ENCODE results near the gene IGF2BP2. TPM values are rescaled to one million over a fixed set of nuclear protein-coding genes. Genes with fewer than 3 reads are reported as not detected.

Gene IGF2BP2
- total and polyA plus RNA-seq, 3 donors from 2014 or later = 18.9 to 29.1 (median 19.4) TPM

DNA sequence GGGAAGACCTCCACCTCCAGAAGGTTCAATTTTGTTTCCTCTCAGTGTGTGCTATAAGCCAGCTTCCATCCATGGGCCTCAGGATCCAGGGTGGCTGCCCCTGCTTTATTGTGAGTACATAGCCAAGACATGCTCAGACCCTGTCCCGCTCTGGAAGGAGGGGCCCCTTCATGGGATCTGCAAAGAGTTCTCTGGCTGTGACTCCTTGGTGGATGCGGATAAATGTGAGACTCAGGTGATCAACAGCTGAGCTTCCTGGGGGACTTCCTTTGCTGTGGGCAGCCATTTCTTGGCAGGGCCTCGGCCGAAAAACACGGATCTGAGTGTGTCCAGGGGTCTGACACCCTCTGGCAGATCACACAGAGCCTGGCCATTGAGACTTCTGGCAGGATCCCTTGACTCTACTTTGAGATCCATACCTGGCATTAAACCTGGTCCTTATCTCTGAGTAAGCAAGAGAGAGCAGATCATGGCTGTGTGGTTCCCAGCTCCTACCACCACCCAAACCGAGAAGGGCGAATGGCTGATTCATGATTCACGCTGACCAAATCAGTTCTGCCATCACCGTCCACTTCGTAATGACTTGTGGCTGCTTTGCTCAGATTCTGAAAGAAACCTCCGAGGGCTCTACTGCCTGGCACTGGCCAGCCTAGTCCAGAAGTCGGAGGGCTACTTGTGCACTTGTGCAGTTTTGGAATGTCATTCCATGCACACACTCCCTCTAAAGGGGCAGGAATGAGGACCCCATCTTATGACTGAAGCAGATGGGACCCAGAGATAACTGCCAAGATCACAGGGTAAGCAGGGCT is 170.7 kb downstream of the IGF2BP2 start:
- no peaks in the 10 kb centered on the region for H3K9me3 ChIP-seq
- no peak for TF ChIP-seq POLR2A (IDR thresholded peaks at IDR 0.05)
- TF ChIP-seq, protein P1, sequence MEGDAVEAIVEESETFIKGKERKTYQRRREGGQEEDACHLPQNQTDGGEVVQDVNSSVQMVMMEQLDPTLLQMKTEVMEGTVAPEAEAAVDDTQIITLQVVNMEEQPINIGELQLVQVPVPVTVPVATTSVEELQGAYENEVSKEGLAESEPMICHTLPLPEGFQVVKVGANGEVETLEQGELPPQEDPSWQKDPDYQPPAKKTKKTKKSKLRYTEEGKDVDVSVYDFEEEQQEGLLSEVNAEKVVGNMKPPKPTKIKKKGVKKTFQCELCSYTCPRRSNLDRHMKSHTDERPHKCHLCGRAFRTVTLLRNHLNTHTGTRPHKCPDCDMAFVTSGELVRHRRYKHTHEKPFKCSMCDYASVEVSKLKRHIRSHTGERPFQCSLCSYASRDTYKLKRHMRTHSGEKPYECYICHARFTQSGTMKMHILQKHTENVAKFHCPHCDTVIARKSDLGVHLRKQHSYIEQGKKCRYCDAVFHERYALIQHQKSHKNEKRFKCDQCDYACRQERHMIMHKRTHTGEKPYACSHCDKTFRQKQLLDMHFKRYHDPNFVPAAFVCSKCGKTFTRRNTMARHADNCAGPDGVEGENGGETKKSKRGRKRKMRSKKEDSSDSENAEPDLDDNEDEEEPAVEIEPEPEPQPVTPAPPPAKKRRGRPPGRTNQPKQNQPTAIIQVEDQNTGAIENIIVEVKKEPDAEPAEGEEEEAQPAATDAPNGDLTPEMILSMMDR (IDR thresholded peaks at IDR 0.05) = no peak
- intact Hi-C loops (cut with DNase I; ENCODE audit: low total_unique reads) = no loop called here
- WGBS, 2 donors = 92 to 96% methylated on average over 7 to 12 of the region's 12 CpGs
- no peaks in the 10 kb centered on the region for H3K27me3 ChIP-seq
- no peaks in the 10 kb centered on the region for H3K36me3 ChIP-seq (ENCODE audit: low read depth, missing control alignments)
- no peak for DNase-seq
- H3K4me3 ChIP-seq = no peak overlapping the region
- peaks cover 17% of the 10 kb centered on the region for H3K4me1 ChIP-seq
- no peak overlapping the region for H3K27ac ChIP-seq

DNA sequence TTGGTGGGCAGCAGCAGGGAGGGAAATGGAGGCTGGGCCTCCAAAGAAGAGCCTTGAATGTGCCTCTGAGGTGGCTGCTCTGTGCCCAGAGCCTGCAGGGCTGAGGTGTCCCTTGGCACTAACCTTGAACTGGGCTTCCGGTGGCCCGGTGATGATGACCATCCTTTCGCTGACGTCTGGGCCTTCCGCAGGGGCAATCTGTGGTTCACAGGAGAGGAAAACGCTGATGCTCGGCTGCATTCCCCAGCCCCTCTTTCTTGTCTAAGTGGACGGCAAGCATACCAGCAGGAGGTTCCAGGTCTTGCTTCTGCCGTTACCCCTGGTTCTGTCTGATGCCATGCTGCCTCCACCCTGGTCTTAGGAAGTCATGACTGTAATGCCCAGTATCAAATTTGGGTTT is 172.9 kb downstream of the IGF2BP2 start:
- intact Hi-C loops (cut with DNase I; ENCODE audit: low total_unique reads) = no loop called here
- H3K4me3 ChIP-seq = no peak overlapping the region
- peaks cover 9% of the 10 kb centered on the region for H3K4me1 ChIP-seq
- H3K27me3 ChIP-seq = no peaks in the 10 kb centered on the region
- no peak for DNase-seq
- 76 to 92% methylated on average over 2 to 9 of the region's 9 CpGs for WGBS, 2 donors
- no peak overlapping the region for H3K27ac ChIP-seq
- no peaks in the 10 kb centered on the region for H3K9me3 ChIP-seq
- TF ChIP-seq, protein P1 (IDR thresholded peaks at IDR 0.05) = no peak
- TF ChIP-seq POLR2A (IDR thresholded peaks at IDR 0.05) = no peak
- no peaks in the 10 kb centered on the region for H3K36me3 ChIP-seq (ENCODE audit: low read depth, missing control alignments)

DNA sequence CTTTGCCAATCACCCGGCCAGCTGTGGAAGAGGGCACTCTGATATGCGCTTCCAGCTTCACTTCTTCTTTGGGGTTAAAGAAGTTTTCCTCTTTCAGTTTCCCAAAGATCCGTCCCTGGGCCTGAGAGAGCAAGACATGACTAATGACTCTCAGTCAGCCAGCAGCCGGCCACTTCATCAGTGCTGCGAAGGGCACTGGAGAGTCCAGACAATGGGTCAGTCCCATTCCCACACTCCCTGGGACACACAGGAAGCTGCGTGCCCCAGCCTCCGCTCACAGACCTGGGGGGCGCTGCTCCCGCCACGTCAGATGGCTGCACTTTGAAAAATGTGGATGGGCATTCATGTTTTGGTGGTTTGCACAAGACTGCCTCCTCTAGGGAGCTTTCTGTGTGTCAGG is 175.4 kb downstream of the IGF2BP2 start:
- 87 to 91% methylated on average over 7 to 10 of the region's 10 CpGs for WGBS, 2 donors
- no peak overlapping the region for H3K27ac ChIP-seq
- no peak for TF ChIP-seq POLR2A (IDR thresholded peaks at IDR 0.05)
- TF ChIP-seq, protein P1 (IDR thresholded peaks at IDR 0.05) = no peak
- H3K27me3 ChIP-seq = no peaks in the 10 kb centered on the region
- intact Hi-C loops (cut with DNase I; ENCODE audit: low total_unique reads) = no loop called here
- no peaks in the 10 kb centered on the region for H3K36me3 ChIP-seq (ENCODE audit: low read depth, missing control alignments)
- DNase-seq = no peak
- H3K4me3 ChIP-seq = no peak overlapping the region
- H3K9me3 ChIP-seq = no peaks in the 10 kb centered on the region
- H3K4me1 ChIP-seq = no peaks in the 10 kb centered on the region

DNA sequence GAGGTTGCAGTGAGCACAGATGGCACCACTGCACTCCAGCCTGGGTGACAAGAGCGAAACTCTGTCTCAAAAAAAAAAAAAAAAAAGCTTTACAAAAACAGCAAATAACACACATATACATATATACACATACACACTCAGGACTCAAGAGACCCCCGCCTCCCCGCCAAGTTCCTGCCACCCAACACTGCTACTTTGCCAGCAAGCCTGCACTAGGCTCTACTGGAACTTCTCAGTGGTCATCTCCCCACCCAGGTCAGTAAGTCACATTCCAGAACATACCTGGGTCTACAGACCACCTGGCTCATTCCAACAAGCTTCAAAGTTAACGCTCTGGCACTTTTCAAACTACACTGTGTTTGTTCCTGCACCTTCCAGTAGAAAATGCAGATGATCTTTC is 176.4 kb downstream of the IGF2BP2 start:
- WGBS, 2 donors = 95 to 96% methylated on average over 4 of the region's 4 CpGs
- no peak for DNase-seq
- intact Hi-C loops (cut with DNase I; ENCODE audit: low total_unique reads) = no loop called here

More for the DNA sequence above, 176.4 kb downstream of the IGF2BP2 start:
- H3K36me3 ChIP-seq (ENCODE audit: low read depth, missing control alignments) = no peaks in the 10 kb centered on the region
- H3K9me3 ChIP-seq = no peaks in the 10 kb centered on the region
- H3K4me3 ChIP-seq = no peak overlapping the region
- no peaks in the 10 kb centered on the region for H3K4me1 ChIP-seq
- TF ChIP-seq, protein P1 (IDR thresholded peaks at IDR 0.05) = no peak
- TF ChIP-seq POLR2A (IDR thresholded peaks at IDR 0.05) = no peak
- H3K27me3 ChIP-seq = no peaks in the 10 kb centered on the region
- no peak overlapping the region for H3K27ac ChIP-seq

Measured in testis (tissue), 3 donors.